Activated CD4-positive, alpha-beta memory T cell treated with anti-CD3 and anti-CD28 coated beads, Interleukin-2, amount 10 ng/mL, durations not matched to agents 7 days and 5 days (primary cell): Measurements from ENCODE around the gene RHOF. TPM values are rescaled to one million over a fixed set of nuclear protein-coding genes. Genes with fewer than 3 reads are reported as not detected.
"Not testable (repeated sequence)": the region's sequence is repeated elsewhere in the genome, so short reads cannot be mapped to it uniquely, and the experiment has no call there.

Experiments used
- CTCF ChIA-PET: fragments of 350-600 bp; sonication (Branson Sonifier 250); formaldehyde crosslinking; loops from one replicate; lab custom pipeline; 2021; ENCODE audit warnings: antibody characterized with exemption, inconsistent platforms; lab: Charles Lee
- POLR2A ChIA-PET: fragments of 350-600 bp; sonication (Branson Sonifier 250); formaldehyde crosslinking; loops from one replicate; lab custom pipeline; 2021; ENCODE audit warnings: antibody characterized with exemption; lab: Charles Lee
- DNase-seq: peaks from one replicate; pipeline ENCODE4 v3.0.0-alpha.2; 2020
- H3K27ac Mint-ChIP-seq: one replicate; pipeline ENCODE4 v1.8.0; 2021; ENCODE audit warnings: mild to moderate bottlenecking, mixed read lengths
- H3K27me3 Mint-ChIP-seq: one replicate; pipeline ENCODE4 v1.8.0; 2021; ENCODE audit warnings: mixed read lengths
- H3K36me3 Mint-ChIP-seq: one replicate; pipeline ENCODE4 v1.8.0; 2021; ENCODE audit warnings: low read depth, mixed read lengths
- H3K4me1 Mint-ChIP-seq: one replicate; pipeline ENCODE4 v1.8.0; 2021; ENCODE audit warnings: mixed read lengths
- H3K4me3 Mint-ChIP-seq: one replicate; pipeline ENCODE4 v1.8.0; 2021; ENCODE audit warnings: mild to moderate bottlenecking, mixed read lengths
- H3K9me3 Mint-ChIP-seq: one replicate; pipeline ENCODE4 v1.8.0; 2021; ENCODE audit warnings: mixed read lengths
- total RNA-seq, 2 experiments: library from RNA; stranded (reverse); gene quantifications; one replicate each; pipeline ENCODE4 v1.2.3, GENCODE V29; 2021

RHOF gene
- total RNA-seq, 2 experiments from 2014 or later: 157 to 163 TPM

DNA sequence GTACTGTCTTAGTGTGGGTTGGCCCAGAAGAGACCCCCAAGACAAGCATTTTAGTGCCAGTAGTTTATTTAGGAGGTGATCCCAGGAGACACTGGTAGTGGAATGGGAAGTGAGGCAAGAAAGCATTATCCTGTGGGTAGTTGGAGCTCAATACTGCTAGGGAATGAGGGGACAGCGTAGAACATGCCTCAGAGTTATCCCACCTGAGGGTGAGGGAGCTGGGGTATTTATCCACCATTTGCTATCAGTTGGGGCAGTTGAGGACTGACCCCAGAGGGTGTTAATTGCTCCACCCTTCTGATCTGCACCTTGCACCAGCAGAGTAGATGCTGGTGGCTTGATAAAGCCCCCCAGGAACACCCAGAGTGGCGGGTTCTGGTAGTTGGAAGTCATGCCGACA lies 37.9 kb downstream of the RHOF start:
- Mint-ChIP-seq H3K27ac (no peak overlapping the region), H3K9me3 (no peaks in the 10 kb centered on the region), H3K4me3 (no peak overlapping the region), H3K36me3 (peaks cover 10% of the 10 kb centered on the region), H3K27me3 (no peaks in the 10 kb centered on the region), H3K4me1 (peaks cover 9% of the 10 kb centered on the region)
- ChIA-PET CTCF (no interaction called here), POLR2A (interaction anchor here (1.6 kb wide), 1 partner anchor 43 kb away, joined by 6 read pairs; the partner anchor contains the start of gene TMEM120B)
- DNase-seq: no peak

DNA sequence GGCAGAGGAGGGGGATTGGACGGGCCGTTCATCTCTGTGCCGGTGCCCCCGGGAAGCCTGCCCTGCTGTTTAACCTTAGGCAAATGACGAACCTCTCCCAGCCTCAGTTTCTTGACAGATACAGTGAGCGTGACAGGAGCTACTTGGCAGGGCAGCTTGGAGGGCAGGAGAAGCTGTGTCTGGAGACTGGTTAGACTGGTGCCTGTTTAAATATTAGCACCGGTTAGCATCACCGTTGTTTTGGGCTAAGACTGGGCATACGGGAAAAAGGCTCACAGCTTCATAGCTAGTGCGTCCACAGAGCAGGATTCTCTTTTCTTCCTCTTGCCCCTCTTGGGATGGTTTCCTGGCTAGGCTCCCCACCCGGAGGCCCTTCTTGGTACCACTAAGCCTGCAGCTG lies 38.7 kb downstream of the RHOF start:
- peaks cover 2% of the 10 kb centered on the region for H3K9me3 Mint-ChIP-seq
- DNase-seq: no peak
- ChIA-PET CTCF (interaction anchor here (0.6 kb wide), 1 partner anchor 166 kb away, joined by 4 read pairs; no protein-coding TSS in a partner anchor), POLR2A (no interaction called here)
- peaks cover 13% of the 10 kb centered on the region for H3K36me3 Mint-ChIP-seq
- no peaks in the 10 kb centered on the region for H3K27me3 Mint-ChIP-seq
- peaks cover 9% of the 10 kb centered on the region for H3K4me1 Mint-ChIP-seq
- no peak overlapping the region for H3K4me3 Mint-ChIP-seq
- H3K27ac Mint-ChIP-seq: no peak overlapping the region

DNA sequence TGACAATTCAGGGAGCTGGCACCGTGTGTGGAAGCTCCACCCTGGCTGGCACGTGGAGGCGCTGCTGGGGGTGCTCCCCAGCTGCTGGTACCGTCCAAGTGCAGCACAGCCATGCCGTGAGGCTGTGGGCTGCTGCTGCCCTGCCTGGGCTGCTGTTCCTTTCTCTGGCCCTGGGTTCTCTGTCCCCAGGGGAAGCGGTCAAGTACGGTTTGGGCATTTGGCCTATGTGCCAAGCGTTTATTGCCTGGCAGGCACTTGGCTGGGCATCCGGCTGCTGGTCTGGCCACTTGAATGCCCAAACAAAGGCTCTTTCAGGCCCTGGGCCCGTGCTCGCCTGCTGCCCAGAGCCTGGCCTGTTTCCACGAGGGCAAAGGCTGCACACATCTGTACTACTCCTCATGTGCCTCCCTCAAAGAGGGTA lies 39.6 kb downstream of the RHOF start:
- peaks cover 2% of the 10 kb centered on the region for H3K9me3 Mint-ChIP-seq
- H3K4me1 Mint-ChIP-seq: peaks cover 9% of the 10 kb centered on the region
- H3K27ac Mint-ChIP-seq: no peak overlapping the region
- H3K4me3 Mint-ChIP-seq: no peak overlapping the region
- DNase-seq: no peak
- H3K36me3 Mint-ChIP-seq: peaks cover 19% of the 10 kb centered on the region
- POLR2A ChIA-PET: no interaction called here
- no peaks in the 10 kb centered on the region for H3K27me3 Mint-ChIP-seq
- CTCF ChIA-PET: no interaction called here

DNA sequence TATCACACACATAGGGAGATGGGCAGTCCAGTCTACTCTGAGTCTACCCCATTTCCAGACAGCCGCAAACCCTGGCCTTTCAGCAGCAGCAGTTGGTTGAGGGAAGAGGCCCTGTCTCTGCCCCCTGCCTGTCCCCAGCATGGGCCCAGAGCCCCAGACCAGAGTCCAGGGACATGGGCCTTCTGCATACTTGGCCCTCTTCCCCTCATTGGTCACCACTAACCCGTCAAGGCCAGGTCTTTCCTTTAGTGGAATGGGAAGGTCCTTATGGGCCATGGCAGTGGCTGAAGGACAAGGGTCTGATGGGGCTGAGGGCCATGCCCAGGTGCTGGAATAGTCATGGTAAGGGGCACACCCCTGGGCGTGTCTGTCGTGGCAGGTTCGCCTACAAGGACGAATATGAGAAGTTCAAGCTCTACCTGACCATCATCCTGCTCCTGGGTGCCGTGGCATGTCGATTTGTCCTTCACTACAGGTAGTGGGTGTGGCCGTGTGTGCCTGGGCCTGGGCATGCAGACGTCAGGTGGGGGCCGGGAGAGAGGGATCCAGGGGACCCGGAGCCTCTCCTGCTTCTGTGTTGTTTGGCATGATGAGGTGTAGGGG lies 41.6 kb downstream of the RHOF start:
- no peak for DNase-seq
- Mint-ChIP-seq H3K4me1 (peaks cover 8% of the 10 kb centered on the region), H3K27ac (peak overlapping the region; percentile 35), H3K9me3 (peaks cover 2% of the 10 kb centered on the region), H3K36me3 (peaks cover 20% of the 10 kb centered on the region), H3K27me3 (no peaks in the 10 kb centered on the region), H3K4me3 (no peak overlapping the region)
- CTCF ChIA-PET: interaction anchor here (0.6 kb wide), 1 partner anchor 314 kb away, joined by 3 read pairs; no protein-coding TSS in a partner anchor
- POLR2A ChIA-PET: no interaction called here

DNA sequence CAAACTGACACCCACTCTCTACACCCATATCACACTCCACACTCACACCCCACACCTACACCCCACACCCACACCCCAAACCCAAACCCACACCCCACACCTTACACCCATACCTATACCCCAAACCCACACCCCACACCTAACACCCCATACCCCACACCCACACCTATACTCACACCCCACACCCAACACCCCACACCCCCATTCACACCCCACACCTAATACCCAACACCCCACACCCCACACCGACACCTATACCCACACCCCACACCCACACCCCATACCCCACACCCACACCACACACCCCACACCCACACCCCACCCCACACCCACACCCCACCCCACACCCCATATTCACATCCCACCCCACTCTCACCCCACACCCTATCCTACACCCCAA lies 42.5 kb downstream of the RHOF start:
- Mint-ChIP-seq H3K36me3 (peaks cover 20% of the 10 kb centered on the region), H3K4me1 (peaks cover 2% of the 10 kb centered on the region), H3K9me3 (peaks cover 2% of the 10 kb centered on the region), H3K27ac (no peak overlapping the region), H3K27me3 (no peaks in the 10 kb centered on the region), H3K4me3 (no peak overlapping the region)
- ChIA-PET POLR2A (no interaction called here), CTCF (interaction anchor here (0.6 kb wide), 1 partner anchor 314 kb away, joined by 3 read pairs; no protein-coding TSS in a partner anchor)
- DNase-seq: no peak

DNA sequence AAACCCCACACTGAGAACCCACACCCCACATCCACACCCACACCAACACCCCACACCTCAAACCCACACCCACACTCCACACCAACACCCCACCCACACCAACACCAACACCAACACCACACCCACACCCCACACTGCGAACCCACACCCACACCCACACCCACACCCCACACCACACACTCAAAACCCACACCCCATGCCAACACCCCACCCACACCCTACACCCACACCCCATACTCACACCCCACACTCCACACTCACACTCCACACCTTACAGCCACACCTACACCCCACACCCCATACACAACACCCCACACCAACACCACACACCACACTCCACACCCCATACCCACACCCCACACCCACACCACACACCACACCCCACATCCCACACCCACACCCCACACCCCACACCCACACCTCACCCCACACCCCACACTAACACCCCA lies 43.0 kb downstream of the RHOF start:
- H3K4me3 Mint-ChIP-seq: no peak overlapping the region
- DNase-seq: no peak
- peaks cover 2% of the 10 kb centered on the region for H3K4me1 Mint-ChIP-seq
- H3K27ac Mint-ChIP-seq: no peak overlapping the region
- ChIA-PET CTCF (no interaction called here), POLR2A (no interaction called here)
- peaks cover 20% of the 10 kb centered on the region for H3K36me3 Mint-ChIP-seq
- no peaks in the 10 kb centered on the region for H3K27me3 Mint-ChIP-seq
- H3K9me3 Mint-ChIP-seq: peaks cover 2% of the 10 kb centered on the region

DNA sequence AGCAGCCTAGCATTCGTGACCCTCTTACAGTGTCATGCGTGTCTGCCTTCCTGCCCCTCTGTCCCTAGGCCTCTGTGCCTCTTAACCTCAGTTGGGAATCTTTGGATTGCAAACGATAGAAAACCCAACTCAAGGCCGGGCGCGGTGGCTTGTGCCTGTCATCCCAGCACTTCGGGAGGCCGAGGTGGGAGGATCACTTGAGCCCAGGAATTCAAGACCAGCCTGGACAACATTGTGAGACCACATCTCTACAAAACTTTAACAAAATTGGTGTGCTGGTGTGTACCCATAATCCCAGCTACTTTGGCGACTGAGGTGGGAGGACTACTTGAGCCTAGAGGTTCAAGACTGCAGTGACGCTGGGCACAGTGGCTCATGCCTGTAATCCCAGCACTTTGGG lies 44.2 kb downstream of the RHOF start:
- CTCF ChIA-PET: interaction anchor here (0.7 kb wide), 1 partner anchor 56 kb away, joined by 4 read pairs; no protein-coding TSS in a partner anchor
- H3K9me3 Mint-ChIP-seq: peaks cover 2% of the 10 kb centered on the region
- DNase-seq: no peak
- peaks cover 2% of the 10 kb centered on the region for H3K4me1 Mint-ChIP-seq
- H3K27me3 Mint-ChIP-seq: no peaks in the 10 kb centered on the region
- peaks cover 20% of the 10 kb centered on the region for H3K36me3 Mint-ChIP-seq
- no peak overlapping the region for H3K4me3 Mint-ChIP-seq
- POLR2A ChIA-PET: interaction anchor here (1.0 kb wide), 1 partner anchor 36 kb away, joined by 4 read pairs; the partner anchor contains the start of gene TMEM120B
- peak overlapping the region; percentile 32 for H3K27ac Mint-ChIP-seq

DNA sequence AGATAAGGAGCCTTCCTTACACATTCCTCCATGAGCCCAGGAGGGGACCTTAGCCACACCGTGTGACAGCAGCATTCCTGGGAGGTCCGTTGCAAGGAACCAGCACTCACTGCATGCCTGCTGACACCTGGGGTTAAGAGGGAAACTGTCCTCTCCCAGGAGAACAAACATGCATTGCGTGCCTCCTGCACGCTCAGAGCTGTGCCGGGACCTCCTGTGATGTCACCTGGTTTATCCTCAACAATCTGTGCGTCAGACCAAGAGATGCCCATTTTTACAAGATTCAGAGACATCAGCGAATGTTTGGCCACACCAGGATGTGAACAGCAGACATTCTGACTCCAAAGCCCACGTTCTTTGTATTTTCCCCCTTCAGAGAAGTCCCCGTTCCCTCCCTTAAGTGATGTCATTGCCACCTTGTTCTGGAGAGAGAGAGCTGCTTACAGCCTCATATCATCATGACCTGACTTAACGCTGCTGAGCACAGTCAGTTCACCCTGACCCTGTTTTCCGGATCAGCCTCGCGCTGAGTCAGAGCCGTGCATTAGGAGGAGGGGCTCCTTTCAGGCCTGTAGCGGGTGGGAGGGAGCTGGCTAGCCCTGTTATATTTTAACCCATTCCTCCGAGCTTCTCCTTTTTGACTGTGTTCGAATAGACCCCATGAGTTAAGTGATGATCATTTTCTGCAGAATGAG lies 44.8 kb downstream of the RHOF start:
- Mint-ChIP-seq H3K9me3 (peaks cover 2% of the 10 kb centered on the region), H3K4me1 (peaks cover 2% of the 10 kb centered on the region), H3K27ac (peak overlapping the region; percentile 32), H3K27me3 (no peaks in the 10 kb centered on the region), H3K4me3 (no peak overlapping the region), H3K36me3 (peaks cover 20% of the 10 kb centered on the region)
- CTCF ChIA-PET: no interaction called here
- POLR2A ChIA-PET: interaction anchor here (1.0 kb wide), 1 partner anchor 36 kb away, joined by 4 read pairs; the partner anchor contains the start of gene TMEM120B
- DNase-seq: no peak

DNA sequence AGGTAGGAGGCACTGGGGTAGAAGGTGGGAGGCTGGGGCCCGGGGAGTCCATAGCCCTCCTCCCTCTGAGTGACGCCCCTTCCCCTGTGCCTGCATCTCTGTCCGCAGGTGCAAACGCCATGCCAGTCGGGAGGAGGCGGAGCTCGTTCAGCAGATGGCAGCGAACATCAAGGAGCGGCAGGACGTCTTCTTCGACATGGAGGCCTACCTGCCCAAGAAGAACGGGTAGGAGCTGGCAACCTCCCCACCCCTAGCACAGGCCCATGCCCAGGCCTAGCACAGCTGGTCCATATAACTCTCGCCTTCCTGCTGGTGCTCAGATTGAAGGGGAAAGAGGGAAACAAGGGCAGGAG lies 45.3 kb downstream of the RHOF start:
- CTCF ChIA-PET: no interaction called here
- Mint-ChIP-seq H3K4me3 (no peak overlapping the region), H3K36me3 (peaks cover 20% of the 10 kb centered on the region), H3K27me3 (no peaks in the 10 kb centered on the region), H3K9me3 (peaks cover 2% of the 10 kb centered on the region), H3K4me1 (peaks cover 2% of the 10 kb centered on the region), H3K27ac (no peak overlapping the region)
- DNase-seq: no peak
- POLR2A ChIA-PET: no interaction called here

DNA sequence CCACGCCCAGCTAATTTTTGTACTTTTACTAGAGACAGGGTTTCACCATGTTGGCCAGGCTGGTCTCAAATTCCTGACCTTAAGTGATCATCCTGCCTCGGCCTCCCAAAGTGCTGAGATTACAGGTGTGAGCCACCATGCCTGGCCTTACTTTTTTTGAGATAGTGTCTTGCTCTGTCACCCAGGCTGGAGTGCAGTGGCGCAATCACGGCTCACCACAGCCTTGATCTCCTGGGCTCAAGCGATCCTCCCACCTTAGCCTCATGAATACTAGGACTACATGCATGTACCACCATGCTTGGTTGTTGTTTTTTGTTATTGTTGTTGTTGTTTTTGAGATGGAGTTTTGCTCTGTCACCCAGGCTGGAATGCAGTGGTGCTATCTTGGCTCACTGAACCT lies 47.9 kb downstream of the RHOF start:
- POLR2A ChIA-PET, H3K36me3 Mint-ChIP-seq, H3K4me3 Mint-ChIP-seq, H3K4me1 Mint-ChIP-seq, CTCF ChIA-PET, H3K27me3 Mint-ChIP-seq, DNase-seq, H3K9me3 Mint-ChIP-seq, H3K27ac Mint-ChIP-seq: not testable (repeated sequence)

DNA sequence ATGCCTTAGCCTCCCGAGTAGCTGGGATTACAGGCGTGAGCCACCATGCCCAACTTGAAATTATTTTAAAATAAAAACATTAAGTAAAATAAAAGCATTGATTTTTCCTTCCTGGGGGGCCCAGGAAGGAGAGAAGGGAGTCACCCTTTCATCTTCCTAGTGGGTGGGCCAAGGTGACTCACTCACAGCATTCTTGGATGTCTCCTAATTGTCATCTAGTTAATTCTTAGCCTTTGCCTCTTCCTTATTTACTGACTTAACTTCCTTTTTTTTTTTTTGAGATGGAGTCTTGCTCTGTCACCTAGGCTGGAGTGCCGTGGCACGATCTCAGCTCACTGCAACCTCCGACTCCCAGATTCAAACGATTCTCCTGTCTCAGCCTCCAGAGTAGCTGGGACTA lies 51.7 kb downstream of the RHOF start:
- Mint-ChIP-seq H3K36me3 (no peaks in the 10 kb centered on the region), H3K9me3 (no peaks in the 10 kb centered on the region), H3K27ac (no peak overlapping the region), H3K27me3 (no peaks in the 10 kb centered on the region), H3K4me3 (no peak overlapping the region), H3K4me1 (no peaks in the 10 kb centered on the region)
- CTCF ChIA-PET: interaction anchor here (1.2 to 1.3 kb wide), 2 partner anchors 31 to 53 kb away, joined by 3 to 4 read pairs; no protein-coding TSS in a partner anchor
- POLR2A ChIA-PET: interaction anchor here (1.6 kb wide), 1 partner anchor 29 kb away, joined by 7 read pairs; the partner anchor contains the start of gene TMEM120B
- DNase-seq: no peak

DNA sequence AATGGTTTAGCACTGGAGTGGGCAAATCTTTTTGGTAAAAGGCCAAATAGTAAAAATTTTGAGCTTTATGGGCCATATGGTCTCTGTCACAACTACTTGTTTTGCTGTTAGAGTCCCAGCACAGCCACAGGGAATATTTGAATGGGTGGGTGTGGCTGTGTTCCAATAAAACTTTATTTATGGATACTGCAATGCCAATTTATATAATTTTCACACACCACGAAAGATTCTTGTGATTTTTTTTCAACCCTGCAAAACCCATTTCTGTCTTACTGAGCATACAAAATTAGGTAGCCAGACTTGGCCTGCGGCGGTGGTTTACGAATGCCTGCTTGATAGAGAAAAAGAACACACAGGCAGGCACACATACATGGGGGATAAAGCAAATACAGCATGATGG lies 52.6 kb downstream of the RHOF start:
- Mint-ChIP-seq H3K4me1 (no peaks in the 10 kb centered on the region), H3K4me3 (no peak overlapping the region), H3K27me3 (no peaks in the 10 kb centered on the region), H3K9me3 (no peaks in the 10 kb centered on the region), H3K36me3 (no peaks in the 10 kb centered on the region), H3K27ac (no peak overlapping the region)
- ChIA-PET CTCF (interaction anchor here (1.2 to 1.3 kb wide), 2 partner anchors 32 to 53 kb away, joined by 3 to 4 read pairs; no protein-coding TSS in a partner anchor), POLR2A (interaction anchor here (1.2 to 1.6 kb wide), 2 partner anchors 20 to 29 kb away, joined by 4 to 7 read pairs; partner anchors contain the start of gene TMEM120B)
- DNase-seq: no peak

DNA sequence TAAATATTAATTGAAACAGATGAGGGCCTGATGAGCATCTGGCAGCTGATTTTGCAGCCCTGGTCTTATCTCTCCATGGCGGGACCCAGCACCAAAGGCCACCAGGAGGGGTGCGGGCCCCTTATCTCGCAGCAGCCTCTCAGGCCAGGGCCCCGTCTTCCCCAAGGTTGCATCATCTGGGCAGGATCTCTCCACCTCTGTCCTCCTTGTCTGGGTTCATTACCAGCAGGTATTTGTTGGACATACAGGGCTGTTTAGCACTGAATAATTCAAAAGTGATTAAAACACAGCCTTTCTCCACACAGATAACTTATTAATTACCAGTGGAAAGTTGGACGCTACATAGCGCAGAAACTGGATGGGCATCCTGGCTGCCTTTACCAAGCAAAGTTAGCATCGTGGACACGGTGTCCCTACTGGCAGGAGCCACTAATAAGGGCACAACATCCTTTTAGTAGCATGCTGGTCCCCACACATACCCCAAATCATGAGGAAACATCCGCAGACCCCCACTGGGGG lies 55.1 kb downstream of the RHOF start:
- Mint-ChIP-seq H3K27me3 (no peaks in the 10 kb centered on the region), H3K4me3 (no peak overlapping the region), H3K36me3 (no peaks in the 10 kb centered on the region), H3K27ac (no peak overlapping the region), H3K4me1 (no peaks in the 10 kb centered on the region), H3K9me3 (no peaks in the 10 kb centered on the region)
- ChIA-PET POLR2A (no interaction called here), CTCF (interaction anchor here (0.7 kb wide), 1 partner anchor 81 kb away, joined by 3 read pairs; no protein-coding TSS in a partner anchor)
- no peak for DNase-seq
